ENCODE data around the gene MRPL23. TPM values are rescaled to one million over a fixed set of nuclear protein-coding genes. Genes with fewer than 3 reads are reported as not detected.
"Not testable (repeated sequence)": the region's sequence is repeated elsewhere in the genome, so short reads cannot be mapped to it uniquely, and the experiment has no call there.

Gene MRPL23
- total and polyA plus RNA-seq, 4 donors: 33.0 to 83.9 (median 67.6) TPM

DNA sequence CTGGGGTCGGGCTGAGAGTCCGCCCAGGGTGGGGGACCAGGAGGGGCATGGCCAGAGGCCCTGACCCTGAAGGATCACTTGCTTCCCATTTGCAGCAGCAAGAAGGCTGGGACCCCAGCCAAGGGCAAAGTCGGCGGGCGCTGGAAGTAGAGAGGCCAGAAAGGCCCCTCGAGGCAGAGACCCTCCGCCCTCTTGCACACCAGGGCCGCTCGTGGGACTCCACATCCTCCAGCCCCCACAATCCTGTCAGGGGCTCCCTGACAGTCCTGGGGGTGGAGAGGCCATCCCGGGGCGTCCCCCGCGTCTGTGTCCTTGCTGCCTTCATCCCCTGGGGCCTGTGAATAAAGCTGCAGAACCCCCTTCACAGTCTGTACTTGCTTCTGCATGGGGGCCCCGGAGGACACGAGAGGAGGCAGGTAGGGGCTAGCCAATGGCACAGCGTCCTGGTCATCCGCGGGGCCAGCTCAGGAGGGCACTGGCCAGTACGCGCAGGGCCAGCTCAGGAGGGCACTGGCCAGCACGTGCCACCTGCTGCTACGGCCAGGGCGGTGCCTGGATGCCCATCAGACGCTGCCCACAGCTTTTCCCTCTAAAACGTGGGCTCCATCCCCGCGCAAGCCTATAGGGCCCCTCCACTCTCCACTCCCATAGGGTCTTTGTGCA is 8.7 kb upstream of the MRPL23 start:
- TF ChIP-seq HNF4G (IDR thresholded peaks at IDR 0.05): no peak
- TF ChIP-seq REST (IDR thresholded peaks at IDR 0.05): no peak
- no peak for TF ChIP-seq NR2F2 (IDR thresholded peaks at IDR 0.05)
- TF ChIP-seq FOXA1 (IDR thresholded peaks at IDR 0.05): no peak
- TF ChIP-seq GABPA (IDR thresholded peaks at IDR 0.05 in 1 of 2, conservative IDR thresholded peaks at IDR 0.05 in 1 of 2): no peak
- Histone ChIP-seq H3K27me3 (ENCODE audit: control insufficient read depth in 4 of 4, insufficient read depth in 4 of 4, low read length in 3 of 4) (no peaks in the 10 kb centered on the region), H3K4me3 (ENCODE audit: low read depth in 1 of 3, low read length in 3 of 3) (no peak overlapping the region), H3K9me3 (ENCODE audit: control insufficient read depth in 4 of 4, low read length in 3 of 4) (no peaks in the 10 kb centered on the region), H3K4me1 (ENCODE audit: control insufficient read depth in 4 of 4, insufficient read depth in 4 of 4, low read length in 3 of 4) (no peaks in the 10 kb centered on the region), H3K27ac (ENCODE audit: low read depth in 1 of 2, low read length in 2 of 2) (no peak overlapping the region), H3K36me3 (ENCODE audit: control insufficient read depth in 4 of 4, insufficient read depth in 3 of 4, low read depth in 1 of 4, low read length in 3 of 4) (no peaks in the 10 kb centered on the region), H3K9ac (ENCODE audit: low read depth in 1 of 2, low read length in 2 of 2) (no peak overlapping the region)
- 87% methylated on average over 27 of the region's 27 CpGs for WGBS
- DNase-seq (ENCODE audit: low spot score): no peak

DNA sequence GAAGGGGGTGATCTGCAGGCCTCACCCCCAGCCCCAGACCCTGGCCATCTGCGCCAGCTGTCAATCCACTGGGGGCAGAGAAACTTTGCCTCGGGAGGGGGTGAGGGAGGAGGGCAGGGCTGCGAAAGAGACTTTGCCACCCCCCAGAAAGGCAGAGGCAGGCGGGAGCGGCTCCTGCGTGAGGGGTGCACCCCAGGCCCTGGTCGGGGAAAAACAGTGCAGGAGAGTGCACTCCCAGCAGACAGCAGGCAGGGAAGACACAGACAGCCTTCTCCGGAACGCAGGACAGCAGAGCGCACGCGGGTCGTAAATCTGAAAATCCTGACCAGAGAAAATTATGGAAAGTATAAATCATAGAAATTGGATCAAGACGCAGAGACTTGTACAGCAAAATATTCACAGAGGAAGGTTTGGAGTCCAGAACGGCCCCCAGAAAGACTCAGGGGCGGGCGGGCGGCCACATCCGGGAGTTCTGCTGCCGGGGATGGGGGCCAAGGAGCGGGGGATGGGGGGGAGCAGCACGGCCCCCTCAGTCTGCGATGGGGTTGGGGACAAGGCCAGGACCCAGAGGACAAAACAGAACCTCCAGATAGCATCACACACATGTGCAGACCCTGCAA is 8.0 kb upstream of the MRPL23 start:
- no peaks in the 10 kb centered on the region for H3K36me3 ChIP-seq (ENCODE audit: control insufficient read depth in 4 of 4, insufficient read depth in 3 of 4, low read depth in 1 of 4, low read length in 3 of 4)
- H3K27ac ChIP-seq (ENCODE audit: low read depth in 1 of 2, low read length in 2 of 2): no peak overlapping the region
- TF ChIP-seq FOXA2 (IDR thresholded peaks at IDR 0.05) (no peak), FOXA1 (IDR thresholded peaks at IDR 0.05) (no peak), ZBTB33 (IDR thresholded peaks at IDR 0.05) (no peak), REST (IDR thresholded peaks at IDR 0.05) (no peak), RXRA (IDR thresholded peaks at IDR 0.05) (no peak), RAD21 (IDR thresholded peaks at IDR 0.05) (no peak), GABPA (IDR thresholded peaks at IDR 0.05 in 1 of 2, conservative IDR thresholded peaks at IDR 0.05 in 1 of 2) (no peak), TAF1 (conservative IDR thresholded peaks at IDR 0.05) (no peak), HNF4G (IDR thresholded peaks at IDR 0.05) (no peak), EGR1 (IDR thresholded peaks at IDR 0.05; ENCODE audit: low read depth in 2 of 2) (no peak), HNF4A (conservative IDR thresholded peaks at IDR 0.05) (no peak), CTCF (IDR thresholded peaks at IDR 0.05; ENCODE audit: low read depth, low read length, missing input control) (no peak), NR2F2 (IDR thresholded peaks at IDR 0.05) (no peak), JUND (IDR thresholded peaks at IDR 0.05) (no peak)
- TF ChIP-seq, protein P1, sequence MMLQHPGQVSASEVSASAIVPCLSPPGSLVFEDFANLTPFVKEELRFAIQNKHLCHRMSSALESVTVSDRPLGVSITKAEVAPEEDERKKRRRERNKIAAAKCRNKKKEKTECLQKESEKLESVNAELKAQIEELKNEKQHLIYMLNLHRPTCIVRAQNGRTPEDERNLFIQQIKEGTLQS (IDR thresholded peaks at IDR 0.05): no peak
- no peak overlapping the region for H3K9ac ChIP-seq (ENCODE audit: low read depth in 1 of 2, low read length in 2 of 2)
- no peaks in the 10 kb centered on the region for H3K9me3 ChIP-seq (ENCODE audit: control insufficient read depth in 4 of 4, low read length in 3 of 4)
- H3K4me3 ChIP-seq (ENCODE audit: low read depth in 1 of 3, low read length in 3 of 3): no peak overlapping the region
- H3K4me1 ChIP-seq (ENCODE audit: control insufficient read depth in 4 of 4, insufficient read depth in 4 of 4, low read length in 3 of 4): no peaks in the 10 kb centered on the region
- no peaks in the 10 kb centered on the region for H3K27me3 ChIP-seq (ENCODE audit: control insufficient read depth in 4 of 4, insufficient read depth in 4 of 4, low read length in 3 of 4)
- no peak for DNase-seq (ENCODE audit: low spot score)
- WGBS: 57% methylated on average over 23 of the region's 23 CpGs

DNA sequence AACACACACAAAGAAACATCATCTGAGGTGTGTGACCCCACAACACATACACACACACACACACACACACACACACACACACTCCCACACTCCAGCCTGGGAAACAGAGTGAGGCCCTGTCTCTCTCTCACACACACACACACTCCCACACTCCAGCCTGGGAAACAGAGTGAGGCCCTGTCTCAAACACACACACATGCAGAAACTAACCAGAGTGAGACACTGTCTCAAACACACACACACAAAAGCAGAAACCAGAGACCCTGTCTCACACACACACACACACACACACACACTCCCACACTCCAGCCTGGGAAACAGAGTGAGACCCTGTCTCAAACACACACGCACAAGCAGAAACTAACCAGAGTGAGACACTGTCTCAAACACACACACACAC is 7.3 kb upstream of the MRPL23 start:
- H3K9ac ChIP-seq (ENCODE audit: low read depth in 1 of 2, low read length in 2 of 2); H3K27me3 ChIP-seq (ENCODE audit: control insufficient read depth in 4 of 4, insufficient read depth in 4 of 4, low read length in 3 of 4); H3K36me3 ChIP-seq (ENCODE audit: control insufficient read depth in 4 of 4, insufficient read depth in 3 of 4, low read depth in 1 of 4, low read length in 3 of 4); H3K4me3 ChIP-seq (ENCODE audit: low read depth in 1 of 3, low read length in 3 of 3); DNase-seq (ENCODE audit: low spot score); H3K9me3 ChIP-seq (ENCODE audit: control insufficient read depth in 4 of 4, low read length in 3 of 4); H3K4me1 ChIP-seq (ENCODE audit: control insufficient read depth in 4 of 4, insufficient read depth in 4 of 4, low read length in 3 of 4); H3K27ac ChIP-seq (ENCODE audit: low read depth in 1 of 2, low read length in 2 of 2): not testable (repeated sequence)
- WGBS: 92% methylated on average over 1 of the region's 1 CpG

Data from liver (tissue), 9 donors.